ENCODE measurements around the gene GHRL. TPM values are rescaled to one million over a fixed set of nuclear protein-coding genes. Genes with fewer than 3 reads are reported as not detected.

GHRL gene
- polyA plus RNA-seq, 1 donor = 19.9 TPM

- H3K9me3 ChIP-seq (ENCODE audit: control insufficient read depth, low read depth, low read length) = no peaks in the 10 kb centered on the region
- H3K4me3 ChIP-seq (ENCODE audit: low read length) = no peak overlapping the region
- no peaks in the 10 kb centered on the region for H3K4me1 ChIP-seq (ENCODE audit: control insufficient read depth, insufficient read depth, low read length)
- WGBS (ENCODE audit: insufficient coverage, low lambda C conversion rate) = no CpG with 5 or more reads among the region's 31 CpGs
- H3K36me3 ChIP-seq (ENCODE audit: control insufficient read depth, insufficient read depth, low read length) = no peaks in the 10 kb centered on the region
- peaks cover 36% of the 10 kb centered on the region for H3K27me3 ChIP-seq (ENCODE audit: control insufficient read depth, insufficient read depth, low read length)
- H3K27ac ChIP-seq (ENCODE audit: low read length) = no peak overlapping the region
- no peak for DNase-seq
Measured at GRCh38 chr3:10328460-10329071, 35.8 kb upstream of the GHRL start.

DNA sequence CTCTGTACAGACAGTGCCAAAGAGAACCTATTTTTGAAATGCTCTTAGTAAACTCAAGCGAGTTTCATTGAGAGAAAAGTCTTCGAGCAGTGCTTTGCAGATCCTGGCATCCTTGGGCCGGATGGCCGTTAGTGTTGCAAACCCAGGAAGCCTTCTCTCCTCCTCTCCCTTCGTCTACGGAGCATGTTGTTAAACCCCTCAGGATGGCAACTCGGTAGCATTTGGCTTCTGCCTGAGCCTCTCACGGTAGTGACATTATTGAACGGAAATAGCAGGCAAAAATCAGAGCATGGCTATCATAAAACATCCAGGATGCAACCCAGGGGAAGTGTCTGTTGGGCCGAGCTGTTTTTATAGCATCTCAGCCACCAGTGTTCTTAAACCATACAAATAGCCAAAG is 34.8 kb upstream of the GHRL start:
- Histone ChIP-seq H3K4me3 (ENCODE audit: low read length) (no peak overlapping the region), H3K36me3 (ENCODE audit: control insufficient read depth, insufficient read depth, low read length) (no peaks in the 10 kb centered on the region), H3K4me1 (ENCODE audit: control insufficient read depth, insufficient read depth, low read length) (no peaks in the 10 kb centered on the region), H3K27ac (ENCODE audit: low read length) (no peak overlapping the region), H3K9me3 (ENCODE audit: control insufficient read depth, low read depth, low read length) (no peaks in the 10 kb centered on the region), H3K27me3 (ENCODE audit: control insufficient read depth, insufficient read depth, low read length) (peaks cover 36% of the 10 kb centered on the region)
- no peak for DNase-seq
- 80% methylated on average over 2 of the region's 10 CpGs for WGBS (ENCODE audit: insufficient coverage, low lambda C conversion rate)

GRCh38 chr3:10322352-10322710 is 29.6 kb upstream of the GHRL start:
- peaks cover 17% of the 10 kb centered on the region for H3K36me3 ChIP-seq (ENCODE audit: control insufficient read depth, insufficient read depth, low read length)
- DNase-seq = no peak
- H3K4me1 ChIP-seq (ENCODE audit: control insufficient read depth, insufficient read depth, low read length) = peaks cover 19% of the 10 kb centered on the region
- H3K4me3 ChIP-seq (ENCODE audit: low read length) = no peak overlapping the region
- peaks cover 5% of the 10 kb centered on the region for H3K27me3 ChIP-seq (ENCODE audit: control insufficient read depth, insufficient read depth, low read length)
- no peak overlapping the region for H3K27ac ChIP-seq (ENCODE audit: low read length)
- no CpG with 5 or more reads among the region's 1 CpG for WGBS (ENCODE audit: insufficient coverage, low lambda C conversion rate)
- no peaks in the 10 kb centered on the region for H3K9me3 ChIP-seq (ENCODE audit: control insufficient read depth, low read depth, low read length)

- no peak overlapping the region for H3K4me3 ChIP-seq (ENCODE audit: low read length)
- DNase-seq = no peak
Measured at GRCh38 chr3:10321630-10322351, 29.0 kb upstream of the GHRL start.

GRCh38 chr3:10320320-10320677 is 27.6 kb upstream of the GHRL start:
- peak overlapping the region; percentile 80 for H3K27ac ChIP-seq (ENCODE audit: low read length)
- H3K4me3 ChIP-seq (ENCODE audit: low read length) = peak overlapping the region; percentile 86
- no CpG with 5 or more reads among the region's 9 CpGs for WGBS (ENCODE audit: insufficient coverage, low lambda C conversion rate)
- no peak for DNase-seq
- peaks cover under 1% of the 10 kb centered on the region for H3K27me3 ChIP-seq (ENCODE audit: control insufficient read depth, insufficient read depth, low read length)
- no peaks in the 10 kb centered on the region for H3K9me3 ChIP-seq (ENCODE audit: control insufficient read depth, low read depth, low read length)
- H3K36me3 ChIP-seq (ENCODE audit: control insufficient read depth, insufficient read depth, low read length) = peaks cover 35% of the 10 kb centered on the region
- H3K4me1 ChIP-seq (ENCODE audit: control insufficient read depth, insufficient read depth, low read length) = peaks cover 23% of the 10 kb centered on the region

More at GRCh38 chr3:10321630-10322351, 29.0 kb upstream of the GHRL start:
- no CpG with 5 or more reads among the region's 8 CpGs for WGBS (ENCODE audit: insufficient coverage, low lambda C conversion rate)
- Histone ChIP-seq H3K27me3 (ENCODE audit: control insufficient read depth, insufficient read depth, low read length) (peaks cover 5% of the 10 kb centered on the region), H3K9me3 (ENCODE audit: control insufficient read depth, low read depth, low read length) (no peaks in the 10 kb centered on the region), H3K27ac (ENCODE audit: low read length) (no peak overlapping the region), H3K4me1 (ENCODE audit: control insufficient read depth, insufficient read depth, low read length) (peaks cover 23% of the 10 kb centered on the region), H3K36me3 (ENCODE audit: control insufficient read depth, insufficient read depth, low read length) (peaks cover 21% of the 10 kb centered on the region)

DNA sequence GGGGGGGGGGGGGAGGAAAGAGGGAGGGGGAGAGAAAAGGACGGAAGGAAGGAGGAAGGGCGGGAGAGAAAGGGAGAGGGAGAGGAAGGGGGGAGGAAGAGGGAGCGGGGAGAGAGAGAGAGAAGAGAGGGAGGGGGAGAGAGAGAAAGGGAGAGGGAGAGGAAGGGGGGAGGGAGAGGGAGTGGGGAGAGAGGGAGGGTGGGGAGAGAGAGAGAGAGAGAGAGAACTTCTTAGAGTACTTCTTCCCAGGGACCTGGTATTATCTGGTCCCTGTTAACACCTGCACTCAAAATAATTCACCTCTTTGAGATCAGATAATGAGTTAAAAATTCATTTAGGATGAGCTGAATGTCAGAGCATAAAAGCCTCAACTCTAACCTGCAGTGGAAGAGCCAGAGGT is 27.1 kb upstream of the GHRL start:
- Histone ChIP-seq H3K9me3 (ENCODE audit: control insufficient read depth, low read depth, low read length) (no peaks in the 10 kb centered on the region), H3K4me3 (ENCODE audit: low read length) (peak overlapping the region; percentile 86), H3K36me3 (ENCODE audit: control insufficient read depth, insufficient read depth, low read length) (peaks cover 40% of the 10 kb centered on the region), H3K27me3 (ENCODE audit: control insufficient read depth, insufficient read depth, low read length) (no peaks in the 10 kb centered on the region), H3K4me1 (ENCODE audit: control insufficient read depth, insufficient read depth, low read length) (peaks cover 23% of the 10 kb centered on the region), H3K27ac (ENCODE audit: low read length) (peak overlapping the region; percentile 80)
- 30% methylated on average over 2 of the region's 3 CpGs for WGBS (ENCODE audit: insufficient coverage, low lambda C conversion rate)
- no peak for DNase-seq

DNA sequence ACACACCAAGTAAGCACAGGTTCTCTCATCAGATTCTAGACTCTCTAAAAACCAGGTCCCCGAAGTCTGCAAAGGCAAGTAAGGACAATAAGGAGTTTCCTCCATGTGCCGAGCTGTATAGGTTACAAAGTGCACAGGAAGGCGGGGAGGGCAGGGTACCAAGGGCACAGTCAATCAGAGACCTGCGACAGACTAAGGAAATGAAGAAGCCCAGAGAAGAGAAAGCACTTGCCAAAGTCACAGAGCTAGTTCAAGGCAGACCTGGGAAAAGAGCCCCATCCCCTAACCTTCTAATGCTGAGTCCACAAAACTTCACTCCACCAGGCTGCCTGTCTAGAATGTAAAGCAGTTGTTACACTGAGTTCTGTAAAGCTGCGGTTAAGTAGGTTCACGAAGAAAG is 26.5 kb upstream of the GHRL start:
- 40% methylated on average over 2 of the region's 6 CpGs for WGBS (ENCODE audit: insufficient coverage, low lambda C conversion rate)
- peaks cover 23% of the 10 kb centered on the region for H3K4me1 ChIP-seq (ENCODE audit: control insufficient read depth, insufficient read depth, low read length)
- H3K4me3 ChIP-seq (ENCODE audit: low read length) = peak overlapping the region; percentile 41
- H3K27me3 ChIP-seq (ENCODE audit: control insufficient read depth, insufficient read depth, low read length) = no peaks in the 10 kb centered on the region
- H3K27ac ChIP-seq (ENCODE audit: low read length) = peak overlapping the region; percentile 47
- H3K36me3 ChIP-seq (ENCODE audit: control insufficient read depth, insufficient read depth, low read length) = peaks cover 45% of the 10 kb centered on the region
- peak; percentile 30 to 77 for DNase-seq
- no peaks in the 10 kb centered on the region for H3K9me3 ChIP-seq (ENCODE audit: control insufficient read depth, low read depth, low read length)

DNA sequence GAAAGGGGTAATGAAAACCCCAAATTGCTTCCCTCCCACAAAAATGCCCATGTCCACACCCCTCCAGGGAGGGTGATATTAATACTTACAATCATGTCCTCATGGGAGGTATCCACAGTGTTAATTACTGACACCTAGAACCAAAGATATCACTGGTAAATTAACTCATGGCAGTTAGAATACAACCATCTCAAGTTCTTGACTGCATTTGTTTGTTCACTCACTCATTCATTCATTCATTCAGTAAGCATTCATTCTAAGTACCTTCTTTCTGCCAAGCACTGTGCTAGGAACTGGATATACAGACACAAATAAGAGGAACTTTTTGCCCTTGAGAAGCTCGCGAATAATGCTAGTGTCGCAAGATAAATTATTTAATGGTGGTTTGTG is 25.2 kb upstream of the GHRL start:
- Histone ChIP-seq H3K27me3 (ENCODE audit: control insufficient read depth, insufficient read depth, low read length) (no peaks in the 10 kb centered on the region), H3K9me3 (ENCODE audit: control insufficient read depth, low read depth, low read length) (no peaks in the 10 kb centered on the region), H3K4me1 (ENCODE audit: control insufficient read depth, insufficient read depth, low read length) (peaks cover 23% of the 10 kb centered on the region), H3K36me3 (ENCODE audit: control insufficient read depth, insufficient read depth, low read length) (peaks cover 58% of the 10 kb centered on the region), H3K27ac (ENCODE audit: low read length) (peak overlapping the region; percentile 56), H3K4me3 (ENCODE audit: low read length) (no peak overlapping the region)
- no peak for DNase-seq
- no CpG with 5 or more reads among the region's 3 CpGs for WGBS (ENCODE audit: insufficient coverage, low lambda C conversion rate)

DNA sequence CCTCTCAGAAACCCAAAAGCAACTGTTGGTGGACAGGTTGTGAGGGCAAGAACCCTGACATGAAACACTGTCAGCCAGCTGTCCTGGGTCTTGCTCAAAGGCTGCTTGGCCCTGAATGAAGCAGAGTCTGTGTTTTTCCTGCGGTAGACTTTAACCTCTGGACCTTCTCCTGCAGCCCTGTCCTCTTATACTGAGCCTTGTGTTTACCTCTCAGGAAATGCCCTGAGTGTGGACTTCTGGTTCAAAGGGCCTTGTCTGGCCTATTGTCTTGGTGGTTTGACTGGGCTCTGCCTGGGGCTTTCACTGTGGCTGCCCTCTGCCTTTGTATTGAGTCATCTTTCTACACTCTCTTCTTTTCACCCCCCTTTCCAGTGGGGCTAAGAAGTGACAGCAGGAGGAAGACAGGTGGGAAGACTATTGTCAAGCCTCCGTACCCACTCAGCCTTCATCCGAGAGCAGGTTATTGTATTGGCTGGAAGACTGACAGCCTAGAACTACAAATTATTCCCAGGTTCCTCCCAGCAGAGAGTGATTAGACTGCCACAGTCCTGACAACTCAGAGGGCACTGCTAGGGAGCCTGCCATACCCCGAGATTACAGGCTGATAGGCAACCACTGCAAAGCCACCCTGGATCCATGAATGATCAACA is 24.7 kb upstream of the GHRL start:
- Histone ChIP-seq H3K27ac (ENCODE audit: low read length) (peak overlapping the region; percentile 56), H3K9me3 (ENCODE audit: control insufficient read depth, low read depth, low read length) (no peaks in the 10 kb centered on the region), H3K4me1 (ENCODE audit: control insufficient read depth, insufficient read depth, low read length) (peaks cover 23% of the 10 kb centered on the region), H3K4me3 (ENCODE audit: low read length) (no peak overlapping the region), H3K36me3 (ENCODE audit: control insufficient read depth, insufficient read depth, low read length) (peaks cover 63% of the 10 kb centered on the region), H3K27me3 (ENCODE audit: control insufficient read depth, insufficient read depth, low read length) (no peaks in the 10 kb centered on the region)
- peak; percentile 75 to 87 for DNase-seq
- WGBS (ENCODE audit: insufficient coverage, low lambda C conversion rate) = no CpG with 5 or more reads among the region's 4 CpGs

GRCh38 chr3:10315771-10316344 is 23.1 kb upstream of the GHRL start:
- peaks cover 79% of the 10 kb centered on the region for H3K36me3 ChIP-seq (ENCODE audit: control insufficient read depth, insufficient read depth, low read length)
- H3K4me3 ChIP-seq (ENCODE audit: low read length) = no peak overlapping the region
- H3K9me3 ChIP-seq (ENCODE audit: control insufficient read depth, low read depth, low read length) = no peaks in the 10 kb centered on the region
- no peaks in the 10 kb centered on the region for H3K27me3 ChIP-seq (ENCODE audit: control insufficient read depth, insufficient read depth, low read length)
- peaks cover 23% of the 10 kb centered on the region for H3K4me1 ChIP-seq (ENCODE audit: control insufficient read depth, insufficient read depth, low read length)
- no CpG with 5 or more reads among the region's 4 CpGs for WGBS (ENCODE audit: insufficient coverage, low lambda C conversion rate)
- no peak overlapping the region for H3K27ac ChIP-seq (ENCODE audit: low read length)
- DNase-seq = no peak
